Activated T-cell treated with anti-CD3 and anti-CD28 coated beads for 48 hours (primary cell): ENCODE results near the gene ANAPC1.
"Not testable (repeated sequence)": the region's sequence is repeated elsewhere in the genome, so short reads cannot be mapped to it uniquely, and the experiment has no call there.

Experiments used
- DNase-seq: peaks from one replicate; pipeline ENCODE4 v3.0.0-alpha.2; 2020; ENCODE audit warnings: low read depth

ANAPC1 gene

GRCh38 chr2:111905475-111905869 lies 21.5 kb upstream of the ANAPC1 start:
- not testable (repeated sequence) for DNase-seq

- DNase-seq = no peak
These were observed 20.9 kb upstream of the ANAPC1 start for GRCh38 chr2:111904726-111905474.

GRCh38 chr2:111903930-111904439 lies 20.0 kb upstream of the ANAPC1 start:
- no peak for DNase-seq

- no peak for DNase-seq
These were observed 19.5 kb upstream of the ANAPC1 start for GRCh38 chr2:111903516-111903915.

- no peak for DNase-seq
These were observed 16.9 kb upstream of the ANAPC1 start for GRCh38 chr2:111900859-111901258.

- DNase-seq = peak; percentile 6
These were observed 14.9 kb upstream of the ANAPC1 start for GRCh38 chr2:111898703-111899514.

- DNase-seq = peak; percentile 62
These were observed 14.1 kb upstream of the ANAPC1 start, which contains the start of gene MERTK for GRCh38 chr2:111897924-111898702. TSS of gene MERTK (plus strand) at chr2:111898607. CDS start at chr2:111898736, 129 bp downstream.

- DNase-seq = no peak
These were observed 13.6 kb upstream of the ANAPC1 start for GRCh38 chr2:111897630-111897923.

GRCh38 chr2:111896576-111896975 lies 12.6 kb upstream of the ANAPC1 start:
- DNase-seq = no peak

GRCh38 chr2:111896024-111896423 lies 12.0 kb upstream of the ANAPC1 start:
- DNase-seq = no peak

GRCh38 chr2:111884592-111884964 lies 585 bp upstream of the ANAPC1 start:
- DNase-seq = no peak

GRCh38 chr2:111872806-111873205 lies 11.2 kb downstream of the ANAPC1 start:
- DNase-seq = not testable (repeated sequence)

- DNase-seq = not testable (repeated sequence)
These were observed 18.9 kb downstream of the ANAPC1 start for GRCh38 chr2:111865124-111865523.

- DNase-seq = not testable (repeated sequence)
These were observed 24.0 kb downstream of the ANAPC1 start for GRCh38 chr2:111860005-111860404.

- not testable (repeated sequence) for DNase-seq
These were observed 31.4 kb downstream of the ANAPC1 start for GRCh38 chr2:111852544-111852943.

GRCh38 chr2:111850646-111851045 lies 33.3 kb downstream of the ANAPC1 start:
- DNase-seq = peak; percentile 4

- DNase-seq = not testable (repeated sequence)
These were observed 44.2 kb downstream of the ANAPC1 start for GRCh38 chr2:111839625-111840282.

GRCh38 chr2:111838992-111839391 lies 45.0 kb downstream of the ANAPC1 start:
- DNase-seq = not testable (repeated sequence)

- DNase-seq = not testable (repeated sequence)
These were observed 49.8 kb downstream of the ANAPC1 start for GRCh38 chr2:111834221-111834620.

GRCh38 chr2:111830479-111830878 lies 53.5 kb downstream of the ANAPC1 start:
- DNase-seq = not testable (repeated sequence)

GRCh38 chr2:111828217-111828766 lies 55.7 kb downstream of the ANAPC1 start:
- not testable (repeated sequence) for DNase-seq
